Activated effector memory CD4-positive, alpha-beta T cell treated with Interleukin-2 at 50 U/mL for 16 hours (primary cell): Measurements from ENCODE around the gene GRM8.

Source experiments
- DNase-seq: peaks from one replicate; pipeline ENCODE4 v3.0.0-alpha.2; 2020

The GRM8 gene

DNA sequence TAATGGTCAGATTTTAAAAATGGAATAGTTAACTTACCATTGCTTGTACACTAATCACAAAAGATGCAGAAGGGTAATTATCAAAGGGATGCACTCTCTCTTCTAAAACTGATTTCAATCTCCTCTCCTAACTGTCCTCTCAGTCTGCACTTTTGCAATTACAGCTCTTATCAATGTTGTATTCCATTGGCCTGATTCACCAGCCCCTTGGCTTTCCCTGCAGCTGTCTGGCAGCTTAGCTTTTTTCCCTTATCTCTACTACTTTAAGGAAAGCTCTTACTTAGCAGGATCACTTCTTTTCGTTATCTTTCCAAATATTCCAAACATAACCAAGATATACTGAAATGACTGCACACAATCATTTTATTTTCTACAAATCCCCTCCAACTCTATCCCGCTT lies 448.8 kb downstream of the GRM8 start:
- DNase-seq = no peak

DNA sequence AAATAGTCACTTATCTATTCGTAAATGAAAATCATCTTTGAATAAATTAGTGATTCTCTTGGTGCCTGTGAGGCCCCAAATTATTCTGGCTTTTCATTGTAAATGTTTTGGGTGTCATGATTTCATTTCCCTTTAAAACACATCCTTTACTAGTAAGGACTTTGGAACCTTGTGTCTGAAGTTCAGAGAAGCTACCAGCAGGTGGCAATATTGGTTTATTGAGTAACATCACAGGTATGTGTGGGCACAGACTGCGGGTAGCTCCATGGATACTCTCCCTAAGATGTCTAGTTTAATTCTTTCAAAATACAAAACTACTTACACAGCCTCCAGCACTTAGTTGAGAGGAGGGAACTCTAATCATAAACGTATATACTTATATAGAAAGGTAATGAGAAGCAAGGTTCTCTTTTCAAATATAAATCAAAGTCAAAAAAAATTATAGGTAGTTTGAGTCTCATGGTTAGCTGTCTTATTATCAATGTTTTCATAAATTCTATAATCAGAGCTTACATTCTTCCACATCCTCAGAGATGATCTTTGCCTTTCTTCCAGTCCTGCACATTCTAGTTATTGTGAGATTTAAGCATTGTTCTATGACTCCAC lies 449.6 kb downstream of the GRM8 start:
- DNase-seq = no peak

DNA sequence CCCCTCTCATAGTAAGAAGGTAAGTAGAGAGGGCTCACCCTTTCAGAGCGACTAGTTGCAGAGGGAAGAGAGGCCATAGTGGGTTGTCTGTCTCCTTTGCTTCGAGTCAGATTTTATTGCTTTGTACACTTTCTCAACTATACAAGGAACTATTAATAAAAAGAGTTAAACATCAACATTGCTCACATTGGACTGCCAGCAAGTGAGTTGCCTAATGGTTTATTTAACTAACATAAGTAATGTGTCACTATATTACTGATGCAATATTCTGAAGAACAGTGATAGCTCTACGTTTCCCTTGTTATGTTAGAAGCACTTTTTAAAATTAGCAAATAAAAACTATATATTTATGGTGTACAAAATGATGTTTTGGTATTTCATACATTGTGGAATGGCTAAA lies 451.0 kb downstream of the GRM8 start:
- no peak for DNase-seq

DNA sequence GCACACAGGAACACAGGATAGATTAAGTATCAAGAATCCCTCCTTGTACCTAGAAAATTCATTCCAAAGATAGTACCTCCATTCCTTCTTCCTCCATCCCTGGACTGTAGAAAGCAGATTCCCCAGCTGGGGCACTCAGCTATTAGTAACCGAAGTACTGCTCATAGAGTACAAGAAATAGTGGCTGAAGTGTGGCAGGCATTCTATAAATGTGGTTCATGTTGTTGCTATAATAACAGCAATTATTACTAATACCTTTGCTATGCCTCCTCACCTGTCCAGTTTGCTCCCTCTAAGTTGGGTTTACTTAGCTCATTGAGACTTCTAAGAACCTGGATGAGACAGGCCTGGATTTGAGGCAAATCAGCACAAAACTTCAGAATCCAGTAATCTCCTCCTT lies 453.2 kb downstream of the GRM8 start:
- no peak for DNase-seq

DNA sequence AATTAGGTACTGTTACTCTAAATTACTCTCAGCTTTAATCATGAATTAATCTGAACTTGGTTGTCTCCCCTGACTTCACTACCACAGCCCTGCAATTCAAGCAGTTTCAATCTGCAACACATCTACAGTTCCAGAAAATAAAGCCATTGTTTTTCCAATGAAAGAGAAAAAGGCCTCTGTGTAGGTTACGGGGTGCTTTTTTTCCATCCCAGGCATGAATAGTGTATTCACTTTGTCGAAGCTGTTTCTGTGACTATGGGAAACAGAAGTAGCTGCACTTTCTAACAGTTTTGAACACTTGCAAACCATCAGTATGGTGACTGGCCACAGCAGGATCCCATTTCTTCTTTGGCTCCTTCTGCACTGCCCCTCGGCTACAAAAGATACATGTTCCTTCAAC lies 460.2 kb downstream of the GRM8 start:
- no peak for DNase-seq

DNA sequence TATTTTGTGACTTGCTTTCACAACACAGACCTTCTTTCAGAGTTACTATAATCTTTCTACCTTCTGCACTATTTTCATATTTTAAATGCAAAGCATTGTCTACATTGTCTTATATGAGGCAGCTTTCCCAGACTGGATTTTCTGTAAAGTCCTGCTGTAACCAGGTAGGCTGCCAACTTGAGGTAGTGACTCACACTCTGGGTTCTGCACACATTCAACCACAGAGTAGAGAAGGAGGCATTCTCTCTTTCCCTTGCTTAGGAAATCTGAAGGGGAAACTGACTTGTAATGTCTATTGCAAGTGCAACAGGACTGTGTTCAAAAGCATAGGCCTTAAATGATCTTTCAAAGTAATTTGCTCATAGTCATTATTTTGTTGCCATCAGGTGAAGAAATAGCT lies 461.4 kb downstream of the GRM8 start:
- no peak for DNase-seq

DNA sequence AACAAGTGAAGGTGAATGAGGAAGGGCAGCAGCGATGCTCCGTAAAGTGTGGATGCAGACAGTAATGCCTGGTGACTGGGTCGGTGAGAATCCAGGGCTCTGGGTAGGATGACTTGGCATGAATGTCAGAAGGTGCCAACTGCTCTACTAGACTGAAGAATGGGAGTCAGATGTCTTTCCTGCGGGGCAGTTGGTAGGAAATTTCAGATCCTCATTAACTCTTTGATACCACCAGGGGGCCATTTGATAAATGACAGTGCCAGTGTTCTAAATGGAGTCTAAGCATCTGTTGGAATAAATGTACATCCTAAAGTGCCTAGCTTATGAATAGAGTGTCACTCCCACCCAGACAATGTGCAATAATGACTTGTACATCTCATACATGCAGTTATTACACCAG lies 462.0 kb downstream of the GRM8 start:
- no peak for DNase-seq

DNA sequence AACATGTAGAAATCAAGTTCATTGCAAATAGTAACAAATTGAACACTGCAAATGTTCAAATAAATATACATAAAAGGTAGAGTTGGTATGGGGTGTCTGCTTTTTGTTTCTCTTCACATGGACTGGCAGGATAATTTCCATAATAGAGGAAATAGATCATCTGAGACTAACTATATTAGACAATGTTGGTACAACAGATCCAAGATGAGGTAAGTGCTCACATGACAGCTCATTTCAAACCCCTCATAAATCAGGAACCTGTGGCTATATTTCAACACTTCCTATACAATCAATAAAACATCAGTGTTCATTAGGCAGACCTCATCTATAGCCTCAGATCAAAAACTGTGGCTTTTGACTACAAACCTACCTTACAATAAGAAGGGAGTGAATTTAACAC lies 469.1 kb downstream of the GRM8 start:
- DNase-seq = no peak

DNA sequence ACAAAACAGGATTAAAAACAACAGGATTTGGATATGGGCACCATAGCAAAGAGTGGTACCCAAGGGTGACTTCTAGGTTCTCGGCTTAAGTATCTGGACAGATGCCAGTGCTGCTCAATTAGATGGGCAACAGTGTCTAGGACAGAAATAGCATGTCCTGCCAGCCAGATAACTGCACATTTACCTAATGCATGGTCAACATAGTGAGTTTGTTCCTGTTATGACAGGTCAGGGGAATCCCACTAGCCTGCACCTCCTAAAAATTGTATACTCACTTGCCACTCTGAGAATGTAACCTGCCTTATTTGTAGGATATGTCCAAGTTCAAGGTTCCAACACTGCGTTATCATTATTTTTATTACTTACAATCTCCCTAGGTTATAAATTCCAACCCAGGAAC lies 471.7 kb downstream of the GRM8 start:
- DNase-seq = no peak

DNA sequence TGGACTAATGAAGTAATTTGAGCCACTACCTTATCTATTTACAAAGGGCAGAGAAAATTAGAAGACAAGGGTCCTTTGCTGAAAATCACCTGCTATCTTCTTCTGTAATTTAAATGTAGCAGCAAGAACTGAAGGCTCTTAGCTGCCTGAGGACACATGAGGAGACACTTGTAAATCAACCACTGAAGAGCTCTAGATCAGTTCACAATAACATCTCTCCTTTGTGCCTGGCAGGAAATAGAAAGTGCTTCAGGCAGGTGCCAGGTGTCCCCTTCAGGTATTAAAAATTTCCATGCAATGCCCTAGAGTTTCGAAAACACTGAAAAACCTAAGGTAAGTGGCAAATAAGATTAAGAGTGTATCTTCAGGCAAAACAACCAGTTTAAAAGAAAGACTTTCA lies 474.6 kb downstream of the GRM8 start:
- DNase-seq = no peak

DNA sequence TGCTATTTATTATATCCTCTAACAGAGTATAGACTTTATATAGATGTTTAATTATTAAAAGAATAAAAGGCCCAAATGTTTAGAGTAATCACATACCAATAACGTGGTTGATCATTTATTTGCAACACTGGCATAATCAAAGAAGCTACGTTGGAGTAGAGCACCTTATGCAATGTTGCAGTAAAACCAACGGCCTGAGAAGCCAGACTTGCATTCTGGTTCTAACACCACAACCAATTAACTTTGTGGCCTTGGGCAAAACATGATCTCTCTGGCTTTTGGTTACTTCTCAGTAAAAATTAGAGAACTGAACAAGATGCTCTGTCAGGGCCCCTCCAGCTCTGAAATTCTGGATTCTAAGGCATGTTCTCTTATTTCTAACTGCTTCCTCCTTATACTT lies 476.2 kb downstream of the GRM8 start:
- no peak for DNase-seq

DNA sequence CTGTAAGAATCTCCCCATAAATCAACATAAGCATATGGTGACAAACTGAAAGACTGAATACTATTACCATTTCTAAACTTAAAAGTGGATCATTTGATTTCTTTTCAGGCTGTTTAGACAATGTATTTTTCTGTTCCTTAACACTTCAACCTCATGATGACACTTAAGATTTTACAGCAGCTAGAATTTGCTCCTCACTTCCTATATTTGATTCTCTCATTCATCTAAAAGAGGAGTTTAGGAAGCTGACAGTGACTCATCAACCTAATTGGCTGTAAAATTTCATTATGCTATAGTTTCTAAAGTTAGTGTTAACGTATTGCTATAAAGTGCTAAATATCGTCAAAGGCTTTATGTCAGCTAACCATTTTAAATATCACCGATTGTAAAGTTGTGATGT lies 478.7 kb downstream of the GRM8 start:
- no peak for DNase-seq

DNA sequence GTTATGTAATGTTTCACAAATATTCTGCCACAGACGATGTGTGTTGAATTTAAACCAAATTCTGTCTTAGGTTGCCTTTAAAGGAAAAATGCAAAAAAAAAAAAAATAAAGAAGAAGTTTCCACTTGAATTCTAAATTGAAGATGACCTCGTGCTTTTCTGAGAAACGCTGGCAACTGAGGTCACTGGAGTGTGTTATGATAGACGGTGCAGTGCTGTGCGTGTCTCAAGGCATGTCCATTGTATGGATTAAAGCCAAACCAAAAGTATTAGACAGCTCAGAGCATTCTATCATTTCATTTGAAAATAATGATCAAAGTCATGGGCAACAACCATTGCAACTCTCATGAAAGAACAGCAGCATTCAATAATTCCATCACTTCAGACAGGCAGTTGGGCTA lies 483.9 kb downstream of the GRM8 start:
- no peak for DNase-seq

DNA sequence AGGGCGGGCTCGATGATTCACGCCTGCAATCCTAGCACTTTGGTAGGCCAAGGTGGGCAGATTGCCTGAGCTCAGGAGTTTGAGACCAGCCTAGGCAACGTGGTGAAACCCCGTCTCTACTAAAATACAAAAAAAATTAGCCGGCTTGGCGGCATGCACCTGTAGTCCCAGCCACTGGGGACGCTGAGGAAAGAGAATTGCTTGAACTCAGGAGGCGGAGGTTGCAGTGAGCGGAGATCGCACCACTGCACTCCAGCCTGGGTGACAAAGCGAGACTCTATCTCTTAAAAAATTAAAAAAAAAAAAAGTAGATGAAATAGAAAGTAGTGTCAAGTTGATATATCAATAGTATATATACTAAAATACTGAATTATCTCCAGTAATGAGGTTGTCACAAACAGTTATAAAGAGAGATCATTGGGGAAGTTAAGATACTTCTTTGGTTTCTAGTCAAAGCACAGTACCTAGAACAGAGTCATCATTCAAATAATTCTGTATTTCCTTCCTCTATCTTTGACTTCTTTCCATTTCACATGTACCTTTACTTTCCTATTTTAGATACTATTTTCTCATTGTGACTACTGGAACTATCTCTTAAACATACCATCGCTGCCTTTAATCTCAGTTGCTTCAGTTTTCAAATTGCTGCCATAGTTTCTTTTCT lies 491.7 kb downstream of the GRM8 start:
- DNase-seq = no peak

DNA sequence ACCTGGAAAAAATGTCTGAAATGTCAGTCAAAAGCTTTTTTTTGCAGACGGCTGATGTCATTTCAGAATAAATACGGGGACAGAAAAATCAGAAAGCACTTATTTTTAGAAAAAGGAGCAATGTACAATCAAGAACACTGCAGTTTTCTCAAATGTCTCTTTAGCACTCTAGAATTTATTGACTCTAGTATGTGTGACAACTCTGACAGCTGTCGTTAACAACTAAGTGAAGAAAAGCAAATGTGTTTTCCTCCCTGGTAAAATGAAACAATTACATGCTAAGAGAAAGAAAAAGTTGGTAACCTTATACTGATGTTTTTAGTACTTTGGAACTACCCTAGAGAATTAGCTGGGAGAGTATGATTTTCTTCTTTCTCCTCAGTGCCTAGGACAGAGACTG lies 497.4 kb downstream of the GRM8 start:
- DNase-seq = no peak

DNA sequence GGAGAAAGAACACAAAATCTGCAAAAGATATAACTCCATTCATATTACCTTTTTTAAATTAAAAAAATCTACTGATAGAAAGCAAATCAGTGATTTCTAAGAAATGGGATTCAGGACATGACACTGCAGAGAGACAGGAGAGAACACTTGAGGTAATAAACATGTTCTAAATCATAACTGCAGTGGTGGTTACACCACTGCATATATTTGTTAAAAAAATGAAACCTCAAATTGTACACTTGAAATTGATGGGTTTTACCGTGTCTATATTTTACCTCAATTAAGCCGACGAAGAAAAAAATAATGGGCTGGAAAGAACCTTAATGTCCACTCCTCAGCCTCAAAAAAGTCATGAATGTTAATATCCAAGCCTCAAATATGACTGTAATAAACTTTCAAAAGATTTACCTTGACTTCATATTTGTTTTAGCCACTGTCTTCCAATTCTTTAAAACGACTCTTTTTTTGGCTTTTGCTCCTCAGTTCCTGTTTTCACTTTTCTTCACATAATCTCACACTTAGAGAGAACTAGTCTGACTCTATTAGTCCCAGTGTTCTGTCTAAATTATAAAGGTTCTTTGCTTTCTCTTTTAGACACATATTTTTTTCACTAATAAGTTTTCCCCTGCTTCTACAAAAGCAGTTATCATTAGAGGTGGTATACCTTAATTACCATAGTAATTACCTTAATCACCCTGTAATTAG lies 502.4 kb downstream of the GRM8 start:
- DNase-seq = no peak

DNA sequence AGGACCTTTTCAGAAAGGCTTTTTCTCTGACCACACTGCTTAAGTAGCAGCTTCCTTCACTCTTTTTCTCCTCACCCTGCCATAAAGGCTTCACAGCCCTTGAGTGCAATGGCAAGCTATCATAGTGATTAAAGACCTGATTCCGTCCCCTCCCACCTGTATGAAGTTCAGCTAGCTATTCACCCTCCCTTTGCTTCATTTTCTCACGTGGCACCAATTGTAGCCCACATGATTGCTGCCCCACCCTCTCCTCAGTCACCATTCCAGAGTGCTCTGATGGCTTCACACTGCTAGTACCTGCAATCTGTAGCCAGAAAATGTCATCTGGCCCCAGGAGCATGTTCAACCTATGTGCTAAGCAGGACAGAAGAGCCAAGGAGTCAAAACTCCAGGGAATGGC lies 523.8 kb downstream of the GRM8 start:
- DNase-seq = no peak

DNA sequence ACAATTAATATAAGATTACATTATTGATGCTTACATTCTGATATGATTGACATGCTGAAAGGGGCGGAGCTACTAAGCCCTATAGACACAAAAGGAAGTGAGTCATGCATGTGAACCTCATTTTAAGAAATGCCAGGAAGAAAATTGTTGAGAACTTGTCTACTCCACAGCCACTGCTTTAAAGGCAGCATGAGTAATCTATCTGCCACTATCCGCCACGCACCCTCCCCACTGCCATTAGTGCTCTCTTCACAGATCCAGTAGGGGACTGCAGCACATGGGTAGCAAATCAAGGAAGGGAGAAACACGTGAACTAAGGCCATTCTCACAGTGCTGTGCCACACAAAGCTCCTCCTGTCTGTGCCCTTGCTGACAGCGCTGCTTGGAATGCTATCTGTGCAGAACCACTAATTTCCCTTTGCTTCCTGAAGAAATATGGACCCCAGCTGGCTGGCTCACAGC lies 524.8 kb downstream of the GRM8 start:
- no peak for DNase-seq

DNA sequence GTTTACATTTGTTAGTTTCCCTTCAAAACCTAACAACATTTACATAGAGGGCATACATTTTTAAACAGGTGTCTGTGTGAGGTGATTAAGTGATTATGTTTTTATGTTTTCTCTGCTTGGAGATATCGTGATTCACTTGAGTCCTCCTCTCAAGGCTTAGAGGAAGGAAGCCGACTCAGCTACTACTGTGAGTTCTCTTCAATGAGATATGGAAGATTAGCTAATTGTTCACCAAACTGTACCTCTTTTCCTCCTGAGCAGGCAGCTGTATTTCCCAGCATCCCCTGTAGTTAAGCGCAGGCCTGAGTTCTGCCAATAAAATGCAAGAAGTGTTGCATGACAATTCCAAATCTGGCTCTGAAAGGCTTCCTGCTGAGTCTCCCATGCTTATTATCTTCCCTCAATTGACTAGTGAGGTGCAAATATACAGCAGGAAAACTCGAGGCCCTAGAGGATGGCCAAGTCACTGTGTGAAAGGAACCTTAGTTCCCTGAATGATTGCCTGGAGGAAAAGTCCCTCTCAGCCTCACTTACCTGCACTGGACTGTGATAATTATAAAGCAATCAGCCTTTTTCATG lies 528.7 kb downstream of the GRM8 start:
- no peak for DNase-seq

DNA sequence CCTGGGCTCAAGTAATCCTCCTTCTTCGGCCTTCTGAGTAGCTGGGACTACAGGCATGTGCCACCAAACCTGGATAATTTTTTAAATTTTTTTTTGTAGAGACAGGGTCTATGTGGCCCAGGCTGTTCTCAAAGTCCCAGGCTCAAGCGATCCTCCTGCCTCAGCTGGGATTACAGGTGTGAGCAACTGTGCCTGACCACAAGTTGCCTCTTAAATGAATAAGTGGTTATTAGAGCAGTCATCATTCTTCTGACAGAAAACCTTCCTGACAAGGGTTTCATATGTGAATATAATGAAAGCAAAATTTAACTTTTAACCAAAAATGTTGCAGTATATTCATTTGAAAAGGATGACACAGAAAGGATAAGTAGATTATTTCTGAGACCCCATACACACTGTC lies 532.5 kb downstream of the GRM8 start:
- no peak for DNase-seq

DNA sequence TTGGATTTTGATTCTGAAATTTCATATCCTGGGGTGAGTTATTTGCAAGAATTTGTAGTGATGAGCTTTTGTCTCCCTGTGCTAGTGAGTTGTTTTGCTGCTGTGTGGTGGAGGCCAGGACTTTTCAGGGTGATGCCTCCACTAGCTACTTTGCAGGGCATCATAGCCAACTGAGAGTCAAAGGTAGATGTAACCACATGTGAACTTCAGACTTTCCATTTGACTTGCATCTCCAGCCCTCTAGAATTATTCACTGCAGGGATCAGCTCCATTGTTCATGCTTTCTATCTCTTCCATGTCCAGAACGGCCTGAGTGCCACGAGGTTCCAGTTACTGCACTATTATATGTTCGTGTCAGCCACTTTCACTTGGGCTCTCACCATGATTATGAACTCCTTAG lies 534.3 kb downstream of the GRM8 start:
- DNase-seq = no peak

DNA sequence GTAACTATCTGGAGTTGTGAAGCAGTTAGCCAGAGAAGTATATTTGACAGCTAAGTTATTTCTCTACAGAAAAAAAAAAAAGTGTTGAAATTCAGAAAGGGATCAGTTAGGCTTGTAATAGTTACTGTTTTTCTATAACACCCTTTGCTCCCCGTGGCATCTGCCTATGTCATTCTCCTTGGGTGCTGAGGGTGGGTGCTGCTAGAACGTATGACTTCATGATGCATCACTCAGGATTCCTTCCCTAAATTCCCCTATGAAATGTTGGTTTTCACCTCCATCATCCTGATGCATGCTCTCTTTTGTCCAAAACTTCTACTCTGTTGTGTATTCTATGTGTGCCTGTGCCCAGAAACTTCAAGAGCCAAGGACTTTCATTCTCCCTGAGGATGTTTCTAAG lies 536.4 kb downstream of the GRM8 start:
- no peak for DNase-seq

DNA sequence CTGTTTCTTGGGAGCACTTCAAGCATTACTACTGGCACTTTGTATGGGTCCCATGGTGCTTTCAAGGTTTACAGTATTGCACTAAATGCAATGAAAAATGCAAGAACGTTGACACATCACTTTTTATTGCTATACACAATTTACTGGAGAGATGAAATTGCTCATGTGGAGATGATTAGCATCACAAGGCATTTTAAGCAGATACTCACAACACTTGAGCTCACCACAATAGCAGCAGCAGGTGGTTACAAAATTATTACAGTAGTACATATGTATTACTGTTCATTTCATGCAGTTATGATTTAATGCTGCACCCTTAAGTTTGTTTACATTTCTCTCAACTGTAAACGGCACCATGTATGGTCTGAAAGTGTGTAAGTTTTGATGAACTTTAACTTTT lies 537.7 kb downstream of the GRM8 start:
- DNase-seq = no peak
